GM12891 (cell line): ENCODE measurements around the gene GRM8.

ENCODE experiments used
- POLR2A ChIP-seq: IDR thresholded peaks from 2 replicates; pipeline ENCODE4 v1.6.1; 2011; ENCODE audit warnings: low read depth, low read length, control low read depth
- TAF1 ChIP-seq: IDR thresholded peaks from 2 replicates; pipeline ENCODE4 v1.6.1; 2011; ENCODE audit warnings: low read depth, low read length, control low read depth

DNA sequence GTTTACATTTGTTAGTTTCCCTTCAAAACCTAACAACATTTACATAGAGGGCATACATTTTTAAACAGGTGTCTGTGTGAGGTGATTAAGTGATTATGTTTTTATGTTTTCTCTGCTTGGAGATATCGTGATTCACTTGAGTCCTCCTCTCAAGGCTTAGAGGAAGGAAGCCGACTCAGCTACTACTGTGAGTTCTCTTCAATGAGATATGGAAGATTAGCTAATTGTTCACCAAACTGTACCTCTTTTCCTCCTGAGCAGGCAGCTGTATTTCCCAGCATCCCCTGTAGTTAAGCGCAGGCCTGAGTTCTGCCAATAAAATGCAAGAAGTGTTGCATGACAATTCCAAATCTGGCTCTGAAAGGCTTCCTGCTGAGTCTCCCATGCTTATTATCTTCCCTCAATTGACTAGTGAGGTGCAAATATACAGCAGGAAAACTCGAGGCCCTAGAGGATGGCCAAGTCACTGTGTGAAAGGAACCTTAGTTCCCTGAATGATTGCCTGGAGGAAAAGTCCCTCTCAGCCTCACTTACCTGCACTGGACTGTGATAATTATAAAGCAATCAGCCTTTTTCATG lies 528.7 kb downstream of the GRM8 start:
- TF ChIP-seq POLR2A: no peak
- TF ChIP-seq TAF1: no peak
